K562 (cell line): ENCODE data around the gene RANGAP1. TPM values are rescaled to one million over a fixed set of nuclear protein-coding genes. Genes with fewer than 3 reads are reported as not detected.

Experiments used
- BDP1 ChIP-seq: IDR thresholded peaks from 3 replicates; pipeline ENCODE4 v1.6.1; 2011; ENCODE audit not compliant: insufficient read length, insufficient read depth
- CEBPB ChIP-seq: fragments of 450-650 bp; IDR thresholded peaks from 2 replicates; pipeline ENCODE4 v1.6.1; 2016; ENCODE audit warnings: missing genetic modification characterization, missing compliant biosample characterization
- DPF2 ChIP-seq: fragments of 450-650 bp; IDR thresholded peaks from 2 replicates; pipeline ENCODE4 v1.6.1; 2016
- GABPA ChIP-seq: fragments of 200-800 bp; sonication (Bioruptor generic); conservative IDR thresholded peaks from 2 replicates; pipeline ENCODE4 v1.6.1; 2016; ENCODE audit warnings: low read depth, missing genetic modification characterization, missing compliant biosample characterization
- GATAD2B ChIP-seq: fragments of 450-650 bp; IDR thresholded peaks from 2 replicates; pipeline ENCODE4 v1.6.1; 2017; ENCODE audit warnings: mild to moderate bottlenecking, borderline replicate concordance
- NBN ChIP-seq: fragments of 450-650 bp; IDR thresholded peaks from 2 replicates; pipeline ENCODE4 v1.6.1; 2016; ENCODE audit warnings: low read depth, mild to moderate bottlenecking
- POLR2B ChIP-seq: fragments of 450-650 bp; IDR thresholded peaks from 2 replicates; pipeline ENCODE4 v1.6.1; 2018; ENCODE audit warnings: low read depth; ENCODE audit not compliant: partially characterized antibody
- PYGO2 ChIP-seq: fragments of 450-650 bp; IDR thresholded peaks from 2 replicates; pipeline ENCODE4 v1.6.1; 2016; ENCODE audit warnings: mild to moderate bottlenecking, missing genetic modification characterization, moderate library complexity, missing compliant biosample characterization
- RBFOX2 ChIP-seq: fragments of 200-400 bp; formaldehyde crosslinking; IDR thresholded peaks from 2 replicates; pipeline ENCODE4 v1.6.1; 2017; ENCODE audit warnings: low read depth, mild to moderate bottlenecking, low read length, moderate library complexity
- SMARCA4 ChIP-seq: fragments of 450-650 bp; IDR thresholded peaks from 2 replicates; pipeline ENCODE4 v1.6.1; 2016
- ZKSCAN3 ChIP-seq: fragments of 250-450 bp; sonication (Bioruptor Pico); IDR thresholded peaks from 2 replicates; pipeline ENCODE4 v1.4.0; 2020
- ZNF41 ChIP-seq: fragments of 250-450 bp; sonication (Bioruptor Pico); conservative IDR thresholded peaks from 2 replicates; pipeline ENCODE4 v1.4.0; 2020; ENCODE audit warnings: mild to moderate bottlenecking
- ZZZ3 ChIP-seq: fragments of 450-650 bp; IDR thresholded peaks from 2 replicates; pipeline ENCODE4 v1.6.1; 2016; ENCODE audit warnings: antibody characterized with exemption, mild to moderate bottlenecking, moderate library complexity
- polyA plus RNA-seq, 8 experiments: library from polyadenylated mRNA; depleted of rRNA in 4 of 8; stranded (reverse) in 5 of 8; unstranded in 3 of 8; fragments of >200 nt; fragmentation: Nextera tagmentation in 2 of 8; fragmentation: Illumina TruSeq in 1 of 8; extraction: Ambion mirVana in 2 of 8; extraction: Trizol in 1 of 8; gene quantifications; 2 replicates each; pipeline versions ENCODE4 v1.2.1 to v1.2.3, GENCODE V29; 2011 to 2014; ENCODE audit warnings: inconsistent platforms in 1 of 8, missing spikeins in 1 of 8
- total RNA-seq, 7 experiments: library from RNA; depleted of rRNA in 6 of 7; stranded (reverse); fragments of >200 nt in 6 of 7; fragmentation: Illumina TruSeq in 2 of 7; extraction: Trizol in 2 of 7; gene quantifications; 2 replicates each; pipeline versions ENCODE4 v1.2.1 to v1.2.3, GENCODE V29; 2011 to 2021; ENCODE audit warnings: low replicate concordance in 1 of 7
- TF ChIP-seq, protein P1 (sequence below): sonication (generic); formaldehyde crosslinking; IDR thresholded peaks from 2 replicates; pipeline ENCODE4 v1.8.0; 2022; ENCODE audit warnings: mild to moderate bottlenecking, missing genetic modification reagents, borderline replicate concordance
- TF ChIP-seq, protein P2 (sequence below): fragments of 250-450 bp; sonication (Bioruptor Pico); IDR thresholded peaks from 2 replicates; pipeline ENCODE4 v1.9.0; 2021; ENCODE audit warnings: mild to moderate bottlenecking
- TF ChIP-seq, protein P3 (sequence below): fragments of 250-450 bp; sonication (Bioruptor Pico); IDR thresholded peaks from 2 replicates; pipeline ENCODE4 v1.5.0; 2021
- TF ChIP-seq, protein P4 (sequence below): fragments of 150-350 bp; IDR thresholded peaks from 2 replicates; pipeline ENCODE4 v1.6.1; 2014; ENCODE audit warnings: low read depth, mild to moderate bottlenecking, low read length, borderline replicate concordance
- TF ChIP-seq, protein P5 (sequence below): fragments of 450-650 bp; IDR thresholded peaks from 2 replicates; pipeline ENCODE4 v1.6.1; 2016; ENCODE audit warnings: borderline replicate concordance
- TF ChIP-seq, protein P6 (sequence below): IDR thresholded peaks from 2 replicates; pipeline ENCODE4 v1.6.1; 2012; ENCODE audit warnings: low read depth, low read length, improper control_type of control experiment, borderline replicate concordance

Gene RANGAP1
- total and polyA plus RNA-seq, 9 of the 15 experiments (the other 6 are each of a cell fraction or from before 2014, with no cell fraction given), result 2.1 to 104 (median 50.6) TPM

DNA sequence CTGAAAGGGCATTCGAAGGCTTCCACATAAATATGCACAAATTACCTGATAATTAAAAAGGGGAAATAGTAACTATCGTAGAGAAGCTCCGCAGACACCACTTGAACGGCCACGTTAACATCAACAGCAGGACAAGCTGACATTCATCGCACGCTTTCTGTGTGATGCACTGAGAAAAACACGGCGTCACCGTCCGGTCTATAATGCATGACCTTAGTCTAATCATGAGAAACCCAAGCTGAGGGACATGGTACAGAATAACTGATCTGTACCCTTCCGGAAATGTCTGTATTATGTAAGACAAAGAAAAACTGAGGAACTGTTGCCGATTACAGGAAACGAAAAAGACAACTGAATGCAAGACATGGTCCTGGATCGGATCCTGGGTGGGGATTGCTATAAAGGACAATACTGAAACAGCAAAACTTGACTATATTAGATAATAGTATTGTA lies 678 bp upstream of the RANGAP1 start (continued):
- TF ChIP-seq, protein P1, sequence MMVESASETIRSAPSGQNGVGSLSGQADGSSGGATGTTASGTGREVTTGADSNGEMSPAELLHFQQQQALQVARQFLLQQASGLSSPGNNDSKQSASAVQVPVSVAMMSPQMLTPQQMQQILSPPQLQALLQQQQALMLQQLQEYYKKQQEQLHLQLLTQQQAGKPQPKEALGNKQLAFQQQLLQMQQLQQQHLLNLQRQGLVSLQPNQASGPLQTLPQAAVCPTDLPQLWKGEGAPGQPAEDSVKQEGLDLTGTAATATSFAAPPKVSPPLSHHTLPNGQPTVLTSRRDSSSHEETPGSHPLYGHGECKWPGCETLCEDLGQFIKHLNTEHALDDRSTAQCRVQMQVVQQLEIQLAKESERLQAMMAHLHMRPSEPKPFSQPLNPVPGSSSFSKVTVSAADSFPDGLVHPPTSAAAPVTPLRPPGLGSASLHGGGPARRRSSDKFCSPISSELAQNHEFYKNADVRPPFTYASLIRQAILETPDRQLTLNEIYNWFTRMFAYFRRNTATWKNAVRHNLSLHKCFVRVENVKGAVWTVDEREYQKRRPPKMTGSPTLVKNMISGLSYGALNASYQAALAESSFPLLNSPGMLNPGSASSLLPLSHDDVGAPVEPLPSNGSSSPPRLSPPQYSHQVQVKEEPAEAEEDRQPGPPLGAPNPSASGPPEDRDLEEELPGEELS (CRISPR knock-in tag), result no peak
- TF ChIP-seq GABPA (tag), result peak; percentile 80
- TF ChIP-seq, protein P2, sequence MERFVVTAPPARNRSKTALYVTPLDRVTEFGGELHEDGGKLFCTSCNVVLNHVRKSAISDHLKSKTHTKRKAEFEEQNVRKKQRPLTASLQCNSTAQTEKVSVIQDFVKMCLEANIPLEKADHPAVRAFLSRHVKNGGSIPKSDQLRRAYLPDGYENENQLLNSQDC, result 0 out of 2 replicates have a peak, but pooled peaks have one; percentile 31
- TF ChIP-seq ZNF41 (CRISPR knock-in tag), result no peak
- TF ChIP-seq, protein P3, sequence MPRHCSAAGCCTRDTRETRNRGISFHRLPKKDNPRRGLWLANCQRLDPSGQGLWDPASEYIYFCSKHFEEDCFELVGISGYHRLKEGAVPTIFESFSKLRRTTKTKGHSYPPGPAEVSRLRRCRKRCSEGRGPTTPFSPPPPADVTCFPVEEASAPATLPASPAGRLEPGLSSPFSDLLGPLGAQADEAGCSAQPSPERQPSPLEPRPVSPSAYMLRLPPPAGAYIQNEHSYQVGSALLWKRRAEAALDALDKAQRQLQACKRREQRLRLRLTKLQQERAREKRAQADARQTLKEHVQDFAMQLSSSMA (CRISPR knock-in tag), result no peak
- TF ChIP-seq, protein P4, sequence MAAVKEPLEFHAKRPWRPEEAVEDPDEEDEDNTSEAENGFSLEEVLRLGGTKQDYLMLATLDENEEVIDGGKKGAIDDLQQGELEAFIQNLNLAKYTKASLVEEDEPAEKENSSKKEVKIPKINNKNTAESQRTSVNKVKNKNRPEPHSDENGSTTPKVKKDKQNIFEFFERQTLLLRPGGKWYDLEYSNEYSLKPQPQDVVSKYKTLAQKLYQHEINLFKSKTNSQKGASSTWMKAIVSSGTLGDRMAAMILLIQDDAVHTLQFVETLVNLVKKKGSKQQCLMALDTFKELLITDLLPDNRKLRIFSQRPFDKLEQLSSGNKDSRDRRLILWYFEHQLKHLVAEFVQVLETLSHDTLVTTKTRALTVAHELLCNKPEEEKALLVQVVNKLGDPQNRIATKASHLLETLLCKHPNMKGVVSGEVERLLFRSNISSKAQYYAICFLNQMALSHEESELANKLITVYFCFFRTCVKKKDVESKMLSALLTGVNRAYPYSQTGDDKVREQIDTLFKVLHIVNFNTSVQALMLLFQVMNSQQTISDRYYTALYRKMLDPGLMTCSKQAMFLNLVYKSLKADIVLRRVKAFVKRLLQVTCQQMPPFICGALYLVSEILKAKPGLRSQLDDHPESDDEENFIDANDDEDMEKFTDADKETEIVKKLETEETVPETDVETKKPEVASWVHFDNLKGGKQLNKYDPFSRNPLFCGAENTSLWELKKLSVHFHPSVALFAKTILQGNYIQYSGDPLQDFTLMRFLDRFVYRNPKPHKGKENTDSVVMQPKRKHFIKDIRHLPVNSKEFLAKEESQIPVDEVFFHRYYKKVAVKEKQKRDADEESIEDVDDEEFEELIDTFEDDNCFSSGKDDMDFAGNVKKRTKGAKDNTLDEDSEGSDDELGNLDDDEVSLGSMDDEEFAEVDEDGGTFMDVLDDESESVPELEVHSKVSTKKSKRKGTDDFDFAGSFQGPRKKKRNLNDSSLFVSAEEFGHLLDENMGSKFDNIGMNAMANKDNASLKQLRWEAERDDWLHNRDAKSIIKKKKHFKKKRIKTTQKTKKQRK, result no peak
- peak; percentile 72 for TF ChIP-seq DPF2
- no peak for TF ChIP-seq PYGO2 (tag)
- no peak for TF ChIP-seq RBFOX2
- no peak; the same call in 1 of the 2 replicates for TF ChIP-seq NBN
- TF ChIP-seq SMARCA4, result peak; percentile 55; the same call in 1 of the 2 replicates
- TF ChIP-seq CEBPB (tag), result 0 out of 2 replicates have a peak, but pooled peaks have one; percentile 20
- TF ChIP-seq BDP1, result no peak
- TF ChIP-seq POLR2B, result peak; percentile 5
- TF ChIP-seq GATAD2B, result peak; percentile 11; the same call in 1 of the 2 replicates
- TF ChIP-seq ZZZ3, result no peak
- TF ChIP-seq, protein P5, sequence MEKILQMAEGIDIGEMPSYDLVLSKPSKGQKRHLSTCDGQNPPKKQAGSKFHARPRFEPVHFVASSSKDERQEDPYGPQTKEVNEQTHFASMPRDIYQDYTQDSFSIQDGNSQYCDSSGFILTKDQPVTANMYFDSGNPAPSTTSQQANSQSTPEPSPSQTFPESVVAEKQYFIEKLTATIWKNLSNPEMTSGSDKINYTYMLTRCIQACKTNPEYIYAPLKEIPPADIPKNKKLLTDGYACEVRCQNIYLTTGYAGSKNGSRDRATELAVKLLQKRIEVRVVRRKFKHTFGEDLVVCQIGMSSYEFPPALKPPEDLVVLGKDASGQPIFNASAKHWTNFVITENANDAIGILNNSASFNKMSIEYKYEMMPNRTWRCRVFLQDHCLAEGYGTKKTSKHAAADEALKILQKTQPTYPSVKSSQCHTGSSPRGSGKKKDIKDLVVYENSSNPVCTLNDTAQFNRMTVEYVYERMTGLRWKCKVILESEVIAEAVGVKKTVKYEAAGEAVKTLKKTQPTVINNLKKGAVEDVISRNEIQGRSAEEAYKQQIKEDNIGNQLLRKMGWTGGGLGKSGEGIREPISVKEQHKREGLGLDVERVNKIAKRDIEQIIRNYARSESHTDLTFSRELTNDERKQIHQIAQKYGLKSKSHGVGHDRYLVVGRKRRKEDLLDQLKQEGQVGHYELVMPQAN, result peak; percentile 62; the same call in 1 of the 2 replicates
- no peak for TF ChIP-seq ZKSCAN3 (CRISPR knock-in tag)
- TF ChIP-seq, protein P6, sequence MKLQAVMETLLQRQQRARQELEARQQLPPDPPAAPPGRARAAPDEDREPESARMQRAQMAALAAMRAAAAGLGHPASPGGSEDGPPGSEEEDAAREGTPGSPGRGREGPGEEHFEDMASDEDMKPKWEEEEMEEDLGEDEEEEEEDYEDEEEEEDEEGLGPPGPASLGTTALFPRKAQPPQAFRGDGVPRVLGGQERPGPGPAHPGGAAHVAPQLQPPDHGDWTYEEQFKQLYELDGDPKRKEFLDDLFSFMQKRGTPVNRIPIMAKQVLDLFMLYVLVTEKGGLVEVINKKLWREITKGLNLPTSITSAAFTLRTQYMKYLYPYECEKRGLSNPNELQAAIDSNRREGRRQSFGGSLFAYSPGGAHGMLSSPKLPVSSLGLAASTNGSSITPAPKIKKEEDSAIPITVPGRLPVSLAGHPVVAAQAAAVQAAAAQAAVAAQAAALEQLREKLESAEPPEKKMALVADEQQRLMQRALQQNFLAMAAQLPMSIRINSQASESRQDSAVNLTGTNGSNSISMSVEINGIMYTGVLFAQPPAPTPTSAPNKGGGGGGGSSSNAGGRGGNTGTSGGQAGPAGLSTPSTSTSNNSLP, result no peak
